ENCODE results near the gene PHF12.
A peak's percentile ranks its signal among the peaks of the same experiment; 100 is the strongest.
"Not testable (repeated sequence)": the region's sequence is repeated elsewhere in the genome, so short reads cannot be mapped to it uniquely, and the experiment has no call there.

Gene PHF12

GRCh38 chr17:28904800-28905199 is 46.5 kb downstream of the PHF12 start:
- DNase-seq (ENCODE audit: low read depth in 2 of 3, low spot score in 1 of 3), result no peak

GRCh38 chr17:28903546-28903841 is 47.8 kb downstream of the PHF12 start:
- DNase-seq (ENCODE audit: low read depth in 2 of 3, low spot score in 1 of 3), result not testable (repeated sequence)

- peak; percentile 80 to 91 (median 88) for DNase-seq (ENCODE audit: low read depth in 2 of 3, low spot score in 1 of 3)
Measured at GRCh38 chr17:28902819-28903545, 48.3 kb downstream of the PHF12 start, which contains the start of gene DHRS13. DHRS13 (minus strand) TSS chr17:28903079; CDS start chr17:28902944, 135 bp downstream.

GRCh38 chr17:28901866-28902818 is 49.2 kb downstream of the PHF12 start:
- peak in 2 of 3 donors; percentile 28 to 49 for DNase-seq (ENCODE audit: low read depth in 2 of 3, low spot score in 1 of 3)

- no peak for DNase-seq (ENCODE audit: low read depth in 2 of 3, low spot score in 1 of 3)
Measured at GRCh38 chr17:28900986-28901726, 50.2 kb downstream of the PHF12 start.

- no peak for DNase-seq (ENCODE audit: low read depth in 2 of 3, low spot score in 1 of 3)
Measured at GRCh38 chr17:28899212-28899815, 52.0 kb downstream of the PHF12 start.

GRCh38 chr17:28898527-28898955 is 52.8 kb downstream of the PHF12 start:
- no peak for DNase-seq (ENCODE audit: low read depth in 2 of 3, low spot score in 1 of 3)

GRCh38 chr17:28897769-28898526 is 53.4 kb downstream of the PHF12 start:
- DNase-seq (ENCODE audit: low read depth in 2 of 3, low spot score in 1 of 3), result no peak

- DNase-seq (ENCODE audit: low read depth in 2 of 3, low spot score in 1 of 3), result peak; percentile 33 to 57 (median 46)
Measured at GRCh38 chr17:28896884-28897768, 54.2 kb downstream of the PHF12 start, which contains the start of gene FLOT2. FLOT2 (minus strand) TSS chr17:28897733; CDS start chr17:28897574, 159 bp downstream.

GRCh38 chr17:28896491-28896883 is 54.8 kb downstream of the PHF12 start:
- DNase-seq (ENCODE audit: low read depth in 2 of 3, low spot score in 1 of 3), result no peak

GRCh38 chr17:28895794-28896447 is 55.4 kb downstream of the PHF12 start:
- DNase-seq (ENCODE audit: low read depth in 2 of 3, low spot score in 1 of 3), result no peak

GRCh38 chr17:28893248-28894183 is 57.8 kb downstream of the PHF12 start:
- DNase-seq (ENCODE audit: low read depth in 2 of 3, low spot score in 1 of 3), result not testable (repeated sequence)

- DNase-seq (ENCODE audit: low read depth in 2 of 3, low spot score in 1 of 3), result no peak
Measured at GRCh38 chr17:28892024-28892423, 59.3 kb downstream of the PHF12 start.

GRCh38 chr17:28891201-28891600 is 60.1 kb downstream of the PHF12 start:
- DNase-seq (ENCODE audit: low read depth in 2 of 3, low spot score in 1 of 3), result no peak

- no peak for DNase-seq (ENCODE audit: low read depth in 2 of 3, low spot score in 1 of 3)
Measured at GRCh38 chr17:28889996-28890395, 61.3 kb downstream of the PHF12 start.

- no peak for DNase-seq (ENCODE audit: low read depth in 2 of 3, low spot score in 1 of 3)
Measured at GRCh38 chr17:28888832-28889231, 62.5 kb downstream of the PHF12 start.

- DNase-seq (ENCODE audit: low read depth in 2 of 3, low spot score in 1 of 3), result no peak
Measured at GRCh38 chr17:28887871-28888471, 63.3 kb downstream of the PHF12 start.

Data from stimulated activated CD4-positive, alpha-beta T cell treated with anti-CD3 and anti-CD28 coated beads, Interleukin-12 subunit alpha, Interleukin-12 subunit beta, amount 100 ng/mL, for 48 hours (primary cell).